Lung microvascular endothelial cell (primary cell): Measurements from ENCODE around the gene STX16. TPM values are rescaled to one million over a fixed set of nuclear protein-coding genes. Genes with fewer than 3 reads are reported as not detected.
A peak's percentile ranks its signal among the peaks of the same experiment; 100 is the strongest.
"Not testable (repeated sequence)": the region's sequence is repeated elsewhere in the genome, so short reads cannot be mapped to it uniquely, and the experiment has no call there.

Experiments
- DNase-seq, 2 donors: peaks; one replicate each; pipeline versions ENCODE4 v3.0.0 to v3.0.0-alpha.2; 2010; ENCODE audit warnings: low read depth in 2 of 2
- total RNA-seq: library from RNA; depleted of rRNA; stranded (reverse); fragments of >200 nt; gene quantifications from 2 replicates; pipeline ENCODE4 v1.2.1, GENCODE V29; 2014

Gene STX16
- total RNA-seq, 1 donor from 2014 or later: 22.8 TPM

DNA sequence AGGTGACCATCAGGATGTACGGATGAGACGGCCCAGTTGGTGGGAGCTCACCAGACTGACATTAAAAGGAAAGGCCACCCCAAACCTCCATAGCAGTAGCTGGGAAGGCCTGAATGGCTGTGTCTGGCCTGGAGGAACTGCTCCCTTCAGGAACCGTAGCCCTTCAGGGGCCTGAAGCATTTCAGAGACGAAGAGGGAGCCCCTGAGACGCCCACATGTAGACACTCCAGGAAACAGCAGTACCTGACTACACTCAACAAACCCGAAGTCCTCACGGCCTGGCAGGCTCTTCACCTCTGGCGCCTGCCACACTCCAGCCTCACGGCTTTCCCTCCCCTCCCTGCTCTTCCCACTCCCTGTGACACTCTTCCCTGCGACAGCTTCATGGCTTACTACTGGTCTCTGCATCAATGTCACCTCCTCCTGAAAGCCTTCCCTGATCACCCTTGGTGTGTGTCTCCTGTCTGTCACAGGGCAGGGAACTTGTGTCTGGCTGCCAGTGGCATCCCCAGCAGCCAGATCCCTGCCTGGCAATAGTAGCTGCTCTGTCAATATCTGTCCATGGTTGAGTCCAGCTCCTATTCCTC is 14.6 kb upstream of the STX16 start:
- DNase-seq: no peak

DNA sequence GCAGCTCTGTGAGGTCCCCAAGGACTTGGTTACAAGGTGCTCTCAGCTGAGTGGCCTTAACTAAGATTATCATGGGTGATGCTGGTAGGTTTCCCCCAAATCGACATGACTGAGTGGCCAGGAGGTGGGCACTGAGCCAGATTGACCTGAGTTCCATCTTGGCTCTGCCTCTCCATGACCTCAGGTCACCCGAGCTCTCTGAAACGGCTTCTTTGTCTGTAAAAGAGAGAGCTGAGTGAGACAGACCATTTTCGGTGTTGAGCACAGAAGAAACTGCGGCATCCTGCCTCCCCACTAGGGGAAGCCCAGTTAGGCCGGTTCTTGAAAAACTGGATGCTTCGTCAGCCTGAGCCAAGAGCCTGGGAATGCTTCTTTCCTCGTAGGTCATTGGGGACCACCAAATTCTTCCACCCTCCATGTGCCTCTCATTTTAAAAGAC is 14.1 kb upstream of the STX16 start:
- DNase-seq: no peak

DNA sequence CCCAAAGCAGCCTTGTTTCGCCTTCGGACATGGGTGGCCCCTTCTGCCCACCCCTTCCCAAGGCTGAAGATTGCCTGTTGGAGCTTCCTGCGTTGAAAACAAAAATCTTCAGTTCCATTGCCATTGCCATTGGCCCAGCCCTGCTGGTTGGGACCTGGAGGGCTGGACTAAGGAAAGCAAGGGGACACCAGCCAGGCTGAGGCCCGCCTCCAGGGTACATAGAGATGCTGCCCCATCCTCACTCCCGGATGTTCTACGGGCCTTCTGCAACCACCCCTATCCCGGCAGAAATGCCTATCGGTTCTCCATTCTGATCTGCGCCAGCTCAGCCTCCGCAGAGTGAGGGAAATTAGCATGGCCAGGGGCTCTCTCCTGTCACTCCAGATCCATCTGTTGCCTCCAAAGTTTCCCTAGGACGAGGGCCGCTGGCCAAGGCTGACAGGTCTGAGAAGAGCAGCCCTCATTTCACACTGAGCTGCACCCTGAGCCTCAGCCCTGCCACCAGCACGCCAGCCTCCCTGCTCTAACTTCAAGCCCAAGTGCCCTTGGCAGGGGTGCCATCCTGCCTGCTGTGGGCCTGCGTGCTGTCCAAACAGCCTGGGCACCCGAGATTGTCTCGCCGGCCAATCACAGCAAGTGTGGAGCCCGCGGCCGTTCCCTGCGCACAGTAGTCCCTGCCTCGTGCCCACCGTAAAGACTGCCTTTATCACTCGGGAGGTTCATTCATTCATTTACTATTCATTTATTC is 13.4 kb upstream of the STX16 start:
- no peak for DNase-seq

DNA sequence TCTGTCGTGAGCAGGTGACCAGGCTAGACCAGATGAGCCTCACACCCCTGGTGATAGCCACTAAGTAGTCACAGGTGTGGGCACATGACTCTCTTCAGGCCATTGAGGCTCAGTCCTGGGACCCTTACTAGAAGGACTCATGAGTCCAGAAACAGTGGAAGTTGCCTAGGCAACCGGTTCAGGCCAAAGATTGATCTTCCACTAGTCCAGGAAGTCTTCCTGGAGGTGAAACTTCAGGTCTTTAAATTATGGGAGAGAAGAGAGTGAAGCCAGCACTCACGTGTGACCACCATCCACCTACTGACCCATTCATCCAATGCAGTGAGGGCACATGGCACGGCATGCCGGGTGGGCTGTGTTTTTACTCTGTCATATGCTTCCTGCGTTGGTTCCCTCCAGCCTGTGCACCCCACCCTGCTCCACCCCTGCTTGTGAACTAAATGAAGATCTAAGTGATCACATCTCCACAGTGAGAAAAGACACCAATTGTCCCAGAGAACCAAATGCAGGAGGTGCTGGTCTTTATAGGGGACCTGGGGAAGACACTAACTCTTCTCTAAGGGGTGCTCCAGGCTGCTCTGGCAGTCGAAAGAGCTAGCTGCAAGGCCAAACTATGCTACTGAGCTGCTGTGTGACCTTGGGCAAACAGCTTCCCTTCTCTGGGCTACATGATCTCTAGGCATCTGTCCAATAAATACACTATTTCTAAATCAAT is 12.5 kb upstream of the STX16 start:
- no peak for DNase-seq

- peak in 1 of 2 donors; percentile 52 for DNase-seq
Measured at GRCh38 chr20:58639182-58640146, 11.6 kb upstream of the STX16 start.

GRCh38 chr20:58640446-58640845 is 10.6 kb upstream of the STX16 start:
- peak in 1 of 2 donors; percentile 45 for DNase-seq

DNA sequence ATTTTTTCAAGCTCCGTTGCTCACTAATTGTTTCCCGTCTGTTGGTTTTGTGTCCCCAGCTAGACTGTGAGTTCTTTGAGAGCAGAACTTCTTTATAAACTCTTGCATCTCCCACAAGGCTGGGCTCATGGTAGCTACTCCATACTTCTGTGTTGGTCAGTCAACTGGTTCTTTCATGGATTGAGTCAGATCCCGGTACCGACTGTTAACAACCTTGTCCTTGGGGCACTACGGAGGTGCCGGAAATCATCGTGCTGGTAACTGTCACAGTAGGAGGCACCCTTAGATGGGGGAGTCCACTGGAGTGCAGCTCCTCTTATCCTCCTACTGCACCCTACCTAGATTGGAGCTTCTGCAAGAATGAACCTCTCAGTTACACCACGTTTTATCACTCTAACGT is 8.6 kb upstream of the STX16 start:
- no peak for DNase-seq

DNA sequence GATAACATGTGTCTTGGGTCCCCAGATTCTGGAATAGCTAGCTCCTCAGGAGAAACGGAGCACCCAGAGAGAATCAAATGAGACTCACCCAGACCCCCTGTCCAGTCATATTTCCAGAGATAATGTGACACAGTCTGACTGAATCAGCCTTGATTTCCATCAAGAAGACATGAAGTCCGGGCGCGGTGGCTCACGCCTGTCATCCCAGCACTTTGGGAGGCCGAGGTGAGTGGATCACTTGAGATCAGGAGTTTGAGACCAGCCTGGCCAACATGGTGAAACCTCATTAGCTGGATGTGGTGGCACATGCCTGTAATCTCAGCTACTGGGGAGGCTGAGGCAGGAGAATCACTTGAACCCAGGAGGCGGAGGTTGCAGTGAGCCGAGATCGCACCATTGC is 8.2 kb upstream of the STX16 start:
- not testable (repeated sequence) for DNase-seq

GRCh38 chr20:58645412-58645968 is 5.6 kb upstream of the STX16 start:
- peak; percentile 91 to 92 for DNase-seq

GRCh38 chr20:58646257-58646656 is 4.8 kb upstream of the STX16 start:
- no peak for DNase-seq

DNA sequence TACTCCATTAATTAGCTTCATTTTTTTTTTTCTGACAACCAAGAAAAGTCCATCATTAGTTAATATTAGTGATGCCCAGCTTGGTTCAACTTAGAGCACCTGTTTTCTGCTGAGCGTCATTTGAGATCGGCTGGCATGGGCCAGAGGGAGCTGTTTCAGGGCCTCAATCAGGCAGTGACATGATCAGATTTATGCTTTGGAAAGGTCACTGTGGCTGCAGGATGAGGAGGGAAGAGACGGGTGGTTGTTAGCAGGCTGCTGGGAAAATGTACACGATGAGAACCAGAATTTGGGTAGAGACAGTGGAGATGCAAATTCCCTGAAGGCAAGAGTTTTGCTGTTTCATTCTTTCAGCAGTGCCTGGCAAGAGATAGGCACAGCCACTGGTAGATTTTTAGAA is 4.4 kb upstream of the STX16 start:
- no peak for DNase-seq

GRCh38 chr20:58647162-58647795 is 3.8 kb upstream of the STX16 start:
- no peak for DNase-seq

DNA sequence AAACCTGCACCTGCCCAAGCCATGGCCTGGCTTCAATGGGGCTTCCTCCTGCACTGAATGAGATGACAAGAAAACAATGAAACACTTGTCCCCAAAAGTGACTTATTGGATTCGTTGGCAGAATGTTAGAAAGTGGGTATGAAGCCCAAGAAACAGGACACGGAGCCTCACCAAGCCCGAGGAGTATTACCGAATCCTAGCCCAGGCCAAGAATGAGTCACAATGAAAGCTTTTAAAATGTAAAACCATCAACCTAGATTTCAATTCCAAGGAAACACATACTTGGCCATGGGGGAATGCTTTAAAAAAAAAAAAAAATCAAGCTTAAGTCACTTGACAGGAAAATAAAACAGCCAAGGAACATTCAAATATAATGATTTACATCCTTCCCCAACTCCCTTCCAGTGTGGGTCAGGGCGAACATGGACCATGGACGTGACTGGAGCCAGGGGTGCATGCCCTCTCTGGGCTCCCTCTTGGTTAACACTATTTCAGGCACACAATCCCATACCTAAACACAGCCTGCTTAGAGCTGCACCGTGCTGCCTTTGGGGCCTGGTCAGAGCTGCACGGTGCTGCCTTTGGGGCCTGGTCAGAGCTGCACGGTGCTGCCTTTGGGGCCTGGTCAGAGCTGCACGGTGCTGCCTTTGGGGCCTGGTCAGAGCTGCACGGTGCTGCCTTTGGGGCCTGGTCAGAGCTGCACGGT is 3.1 kb upstream of the STX16 start:
- peak in 1 of 2 donors; percentile 89 for DNase-seq

- DNase-seq: not testable (repeated sequence)
Measured at GRCh38 chr20:58648502-58648825, 2.6 kb upstream of the STX16 start.

DNA sequence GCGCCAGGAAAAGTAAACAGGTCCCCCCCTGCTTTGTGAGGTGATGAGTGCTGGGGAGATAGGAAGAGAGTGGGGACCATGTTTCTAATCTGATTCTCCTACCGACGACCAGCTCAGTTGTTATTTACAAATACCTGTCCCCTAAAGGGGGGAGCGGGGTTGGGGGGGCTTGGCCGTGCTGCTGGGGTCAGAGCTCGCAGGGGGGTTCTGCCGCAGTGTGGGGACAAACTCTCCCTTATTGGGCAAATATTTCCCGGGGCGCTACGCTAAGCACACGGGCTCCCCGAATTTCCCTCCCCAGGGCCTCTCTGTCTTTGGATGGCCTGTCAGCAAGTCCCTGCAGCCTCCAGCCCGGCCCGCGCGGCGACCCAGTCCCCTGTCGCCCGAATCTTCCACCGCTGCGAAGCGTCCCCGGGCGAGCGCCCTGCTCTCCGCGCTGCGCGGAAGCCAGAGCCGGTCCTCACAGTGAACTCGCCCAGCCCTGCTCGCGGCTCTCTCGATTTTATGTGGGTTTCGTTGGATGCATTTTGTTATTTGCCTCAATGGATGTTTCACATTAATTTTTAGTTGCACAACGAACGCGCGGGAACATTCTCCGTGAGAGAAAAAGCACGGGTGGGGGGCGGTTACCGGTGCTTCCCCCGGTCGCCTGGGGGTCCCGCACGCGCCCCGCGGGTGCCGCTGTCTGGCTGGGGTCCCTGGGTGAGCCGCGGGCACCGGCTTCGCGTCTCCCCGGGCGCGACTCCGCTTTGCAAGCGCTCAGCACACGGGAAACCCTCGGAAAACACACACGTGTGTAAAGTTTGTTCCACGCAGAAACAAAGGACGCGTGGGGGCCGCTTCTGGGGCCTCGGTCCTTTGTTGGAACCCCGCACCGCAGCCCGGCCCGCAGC is 1.5 kb upstream of the STX16 start:
- DNase-seq: peak in 1 of 2 donors; percentile 30

DNA sequence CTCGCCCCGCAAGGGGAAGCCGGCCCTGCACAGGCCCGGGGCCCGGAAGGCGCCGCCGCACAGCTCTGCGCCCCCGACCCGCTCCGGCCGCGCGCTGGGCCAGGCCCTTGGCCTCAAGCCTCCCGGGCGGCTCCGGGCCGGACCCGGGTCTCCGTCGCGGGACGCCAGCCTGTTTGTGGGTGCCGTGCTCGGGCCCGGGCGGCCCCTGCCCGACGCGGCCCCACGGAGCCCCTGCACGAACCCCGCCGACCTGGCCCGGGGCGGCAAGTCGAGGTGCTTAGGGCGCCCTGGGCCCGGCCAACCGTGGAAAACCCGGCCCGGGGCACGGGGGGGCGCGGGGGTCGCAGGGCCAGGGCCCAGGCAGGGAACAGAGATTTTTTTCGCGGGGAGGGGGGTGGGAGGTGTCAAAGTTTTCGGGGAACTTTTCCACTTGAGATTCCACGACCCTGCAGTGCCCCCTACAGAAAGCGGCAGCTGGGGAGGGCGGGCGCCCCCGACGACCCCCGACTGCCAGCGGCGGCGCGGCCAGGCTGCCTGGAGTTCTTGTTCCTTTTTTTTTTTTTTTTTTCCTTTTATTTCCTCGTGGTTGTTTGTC is 805 bp upstream of the STX16 start:
- DNase-seq: peak in 1 of 2 donors; percentile 29

DNA sequence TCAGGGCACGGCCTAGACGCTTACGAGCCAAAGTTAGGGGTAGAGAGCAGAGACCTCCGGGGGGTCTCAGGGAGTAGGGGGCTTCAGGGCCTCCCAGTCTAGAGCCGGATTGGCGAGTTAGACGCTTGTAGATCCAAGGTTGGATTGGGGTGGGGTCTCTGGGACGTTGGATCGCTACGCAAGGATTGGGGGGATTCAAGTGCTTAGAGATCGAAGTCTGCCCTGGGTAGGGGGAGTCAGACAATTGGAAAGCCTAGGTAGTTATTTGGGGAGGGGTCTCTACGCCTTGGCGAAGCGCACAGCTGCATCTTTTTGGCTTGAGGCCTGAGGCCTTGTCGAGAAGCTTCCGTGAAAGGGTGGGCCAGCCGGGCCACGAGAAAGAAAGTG is 469 bp downstream of the STX16 start:
- no peak for DNase-seq

DNA sequence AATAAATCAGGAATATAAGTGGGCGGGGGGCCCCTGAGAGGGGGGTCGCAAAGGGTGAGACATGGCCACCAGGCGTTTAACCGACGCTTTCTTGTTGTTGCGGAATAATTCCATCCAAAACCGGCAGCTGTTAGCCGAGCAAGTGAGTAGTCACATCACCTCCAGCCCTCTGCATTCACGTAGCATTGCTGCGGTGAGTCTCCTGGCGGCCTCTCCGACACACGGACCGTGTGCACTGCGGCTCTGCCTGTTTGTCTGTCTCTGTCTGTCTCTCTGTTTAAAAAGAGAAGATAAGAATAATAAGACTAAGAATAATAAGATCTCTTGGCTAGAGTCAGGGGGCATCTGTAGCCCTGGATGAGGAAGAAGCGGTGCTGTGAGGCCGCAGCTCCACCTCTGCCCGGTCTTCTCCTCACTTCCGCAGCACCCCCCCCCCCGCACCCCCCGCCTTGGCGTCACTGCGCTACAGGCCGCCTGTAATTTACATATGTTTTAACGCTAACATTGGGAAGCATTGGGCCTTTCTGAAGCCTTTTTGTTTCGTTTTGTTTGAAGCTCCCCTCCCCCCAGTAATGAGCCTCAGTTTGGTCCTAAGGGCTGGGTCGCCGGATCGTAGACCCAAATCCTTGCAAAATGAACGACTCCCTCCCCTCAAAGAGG is 993 bp downstream of the STX16 start:
- DNase-seq: peak; percentile 85
